T-helper 1 cell treated with Interleukin-12 subunit alpha and Interleukin-12 subunit beta and Interleukin-4 antibody, amounts not matched to agents 30 μg/mL and 1 μg/mL, for 36 hours (primary cell): ENCODE data around the gene LRP3.

Experiments
- H3K27ac Mint-ChIP-seq: one replicate; pipeline ENCODE4 v1.8.0; 2021; ENCODE audit warnings: mild to moderate bottlenecking, mixed read lengths
- H3K27me3 Mint-ChIP-seq: one replicate; pipeline ENCODE4 v1.8.0; 2021; ENCODE audit warnings: low read depth, mixed read lengths
- H3K36me3 Mint-ChIP-seq: one replicate; pipeline ENCODE4 v1.8.0; 2021; ENCODE audit warnings: low read depth, mixed read lengths
- H3K4me1 Mint-ChIP-seq: one replicate; pipeline ENCODE4 v1.8.0; 2021; ENCODE audit warnings: low read depth, mixed read lengths
- H3K4me3 Mint-ChIP-seq: one replicate; pipeline ENCODE4 v1.8.0; 2021; ENCODE audit warnings: mild to moderate bottlenecking, moderate library complexity, mixed read lengths
- H3K9me3 Mint-ChIP-seq: one replicate; pipeline ENCODE4 v1.8.0; 2021; ENCODE audit warnings: mixed read lengths

The LRP3 gene

DNA sequence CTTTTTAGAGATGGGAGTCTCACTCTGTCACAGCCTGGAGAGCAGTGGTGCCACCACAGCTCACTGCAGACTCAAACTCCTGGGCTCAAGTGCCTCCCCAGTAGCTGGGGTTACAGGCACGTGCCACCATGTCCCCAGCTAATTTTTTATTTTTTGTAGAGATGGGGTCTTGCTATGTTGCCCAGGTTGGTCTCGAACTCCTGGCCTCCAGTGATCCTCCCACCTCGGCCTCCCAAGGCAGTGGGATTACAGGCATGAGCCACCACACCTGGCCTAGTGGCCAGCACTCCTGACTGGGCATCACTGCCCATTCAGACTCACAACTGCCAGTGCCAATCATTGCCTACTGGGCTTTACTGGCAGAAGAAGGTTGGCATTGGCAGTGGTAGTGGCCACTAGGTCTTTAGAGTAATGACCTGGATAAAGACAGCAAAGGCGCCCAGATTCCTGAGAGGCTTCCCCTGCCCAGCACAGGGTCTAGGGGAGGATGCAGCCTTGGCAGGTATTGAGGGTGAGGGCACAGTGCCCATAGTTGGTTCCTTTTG, 58.4 kb downstream of the LRP3 start:
- Mint-ChIP-seq H3K36me3 (no peaks in the 10 kb centered on the region), H3K4me3 (no peak overlapping the region), H3K4me1 (no peaks in the 10 kb centered on the region), H3K27me3 (no peaks in the 10 kb centered on the region), H3K9me3 (no peaks in the 10 kb centered on the region), H3K27ac (no peak overlapping the region)

DNA sequence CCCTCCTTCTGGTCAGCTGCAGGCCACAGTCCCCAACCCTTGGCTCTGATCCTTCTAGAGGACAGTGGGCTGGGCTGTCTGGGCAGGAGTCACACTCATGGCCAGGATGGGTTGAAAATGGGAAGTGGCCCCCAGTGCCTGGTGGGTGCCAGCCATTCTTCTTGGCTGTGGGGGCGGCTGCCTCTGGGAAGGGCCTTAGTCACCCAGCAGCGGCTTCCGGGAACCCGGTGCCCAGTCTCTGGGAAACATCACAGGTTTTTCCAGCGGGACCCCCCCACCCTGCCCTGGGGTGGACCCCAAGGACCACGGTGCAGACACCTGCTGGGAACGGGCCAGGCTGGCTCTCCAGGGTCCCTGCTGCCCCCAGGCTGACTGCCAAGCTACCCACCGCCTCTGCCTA, 58.8 kb downstream of the LRP3 start:
- Mint-ChIP-seq H3K36me3 (no peaks in the 10 kb centered on the region), H3K27me3 (no peaks in the 10 kb centered on the region), H3K4me1 (no peaks in the 10 kb centered on the region), H3K9me3 (peaks cover 2% of the 10 kb centered on the region), H3K4me3 (no peak overlapping the region), H3K27ac (no peak overlapping the region)

DNA sequence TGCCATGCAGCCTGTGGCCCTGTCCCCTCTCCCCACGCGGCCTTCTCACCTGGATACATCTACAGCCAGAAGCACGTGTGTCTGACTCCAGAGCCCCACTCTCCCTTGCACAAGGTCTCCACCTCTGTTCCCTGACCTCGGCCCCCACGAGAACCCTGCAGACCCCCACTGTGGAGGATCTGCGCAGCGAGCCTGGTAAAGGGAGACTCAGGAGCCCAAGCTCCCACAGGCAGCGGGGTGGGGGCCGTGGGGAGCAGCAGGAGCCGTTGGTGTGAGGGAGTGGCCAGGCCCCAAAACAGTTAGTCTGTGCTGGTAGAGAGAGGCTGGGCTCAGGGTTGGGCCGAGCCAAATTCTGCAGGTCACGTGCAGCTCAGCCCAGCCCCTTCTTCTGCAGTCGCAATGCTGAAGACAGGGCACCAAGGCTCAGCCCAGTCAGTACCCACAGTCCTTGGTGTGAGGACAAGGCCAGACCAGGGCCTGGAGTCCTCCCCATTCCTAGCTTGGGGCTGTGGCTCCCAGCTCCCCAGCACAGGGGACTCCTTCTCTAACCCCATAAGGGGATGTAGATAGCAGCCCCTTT, 60.2 kb downstream of the LRP3 start:
- Mint-ChIP-seq H3K36me3 (no peaks in the 10 kb centered on the region), H3K4me3 (no peak overlapping the region), H3K27me3 (no peaks in the 10 kb centered on the region), H3K4me1 (no peaks in the 10 kb centered on the region), H3K9me3 (peaks cover 7% of the 10 kb centered on the region), H3K27ac (no peak overlapping the region)

DNA sequence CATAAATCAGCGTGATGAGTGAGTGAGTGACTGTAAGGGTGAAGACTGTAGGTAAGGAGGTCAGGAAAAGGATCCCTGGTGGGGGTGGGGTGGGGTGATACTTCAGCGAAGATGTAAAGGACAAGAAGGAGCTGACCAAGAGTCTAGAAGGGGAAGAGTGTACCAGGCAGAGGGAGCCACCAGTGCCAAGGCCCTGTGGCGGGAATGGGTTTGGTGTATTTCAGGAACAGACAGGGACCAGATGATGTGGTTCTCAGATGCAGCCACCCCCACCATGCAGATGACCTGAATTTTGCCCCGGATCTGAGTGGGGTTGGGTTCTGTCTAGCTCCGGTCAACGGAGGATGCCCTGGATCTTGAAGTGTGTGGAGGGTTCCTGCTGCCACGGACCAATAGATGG, 61.7 kb downstream of the LRP3 start:
- no peak overlapping the region for H3K4me3 Mint-ChIP-seq
- H3K36me3 Mint-ChIP-seq: no peaks in the 10 kb centered on the region
- no peak overlapping the region for H3K27ac Mint-ChIP-seq

DNA sequence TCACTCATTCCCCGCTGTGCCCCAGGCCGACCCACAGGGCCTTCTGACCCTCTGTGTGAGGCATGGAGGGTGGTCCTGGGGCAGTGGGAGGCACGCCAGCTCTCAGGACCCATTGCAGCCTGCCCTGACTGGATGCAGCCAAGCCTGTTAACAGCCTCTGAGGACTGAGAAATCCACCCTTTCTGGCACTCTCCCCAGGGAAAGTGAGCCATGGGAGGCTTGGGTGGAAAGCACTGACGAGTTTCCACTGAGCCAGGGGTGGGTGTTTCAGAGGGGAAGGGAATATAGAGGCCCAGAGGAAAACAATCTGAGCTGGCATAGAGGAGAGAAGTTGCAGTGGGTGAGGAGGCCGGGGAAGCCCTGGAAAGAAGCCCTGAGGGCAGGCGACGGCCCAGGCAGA, 62.1 kb downstream of the LRP3 start:
- no peaks in the 10 kb centered on the region for H3K36me3 Mint-ChIP-seq
- peaks cover 7% of the 10 kb centered on the region for H3K9me3 Mint-ChIP-seq
- peaks cover 3% of the 10 kb centered on the region for H3K27me3 Mint-ChIP-seq
- no peak overlapping the region for H3K4me3 Mint-ChIP-seq
- H3K27ac Mint-ChIP-seq: no peak overlapping the region
- peaks cover 1% of the 10 kb centered on the region for H3K4me1 Mint-ChIP-seq

More for the DNA sequence above, 61.7 kb downstream of the LRP3 start:
- H3K27me3 Mint-ChIP-seq: peaks cover 3% of the 10 kb centered on the region
- peaks cover 1% of the 10 kb centered on the region for H3K4me1 Mint-ChIP-seq
- H3K9me3 Mint-ChIP-seq: peaks cover 7% of the 10 kb centered on the region

DNA sequence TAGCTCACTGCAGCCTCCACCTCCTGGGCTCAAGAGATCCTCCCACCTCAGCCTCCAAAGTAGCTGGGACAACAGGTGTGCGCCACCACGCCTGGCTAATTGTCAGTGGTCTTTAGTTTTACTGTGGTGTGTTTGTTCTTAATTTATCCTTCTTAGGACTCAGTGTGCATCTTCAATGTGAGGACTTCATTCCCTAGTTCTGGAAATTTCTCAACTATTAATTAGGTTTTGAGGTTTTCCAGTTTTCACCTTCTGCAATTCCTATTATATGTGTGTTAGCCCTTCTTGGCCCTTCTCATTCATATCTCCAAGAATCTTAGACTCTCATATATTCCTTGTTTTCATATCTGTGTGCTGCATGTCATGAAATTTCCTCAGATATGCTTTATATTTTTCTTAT, 63.7 kb downstream of the LRP3 start:
- no peak overlapping the region for H3K4me3 Mint-ChIP-seq
- H3K27ac Mint-ChIP-seq: no peak overlapping the region
- H3K27me3 Mint-ChIP-seq: peaks cover 8% of the 10 kb centered on the region
- H3K36me3 Mint-ChIP-seq: no peaks in the 10 kb centered on the region
- H3K9me3 Mint-ChIP-seq: peaks cover 7% of the 10 kb centered on the region
- H3K4me1 Mint-ChIP-seq: peaks cover 1% of the 10 kb centered on the region
